CD14-positive monocyte (primary cell): ENCODE results near the gene DKK2. TPM values are rescaled to one million over a fixed set of nuclear protein-coding genes. Genes with fewer than 3 reads are reported as not detected.

Experiments
- DNase-seq, 3 donors: peaks; one replicate each; pipeline ENCODE4 v3.0.0-alpha.2; 2011 to 2022
- H2AFZ ChIP-seq: 2 replicates; pipeline ENCODE4 v1.6.0; 2012; ENCODE audit warnings: mild to moderate bottlenecking, low read depth, low read length, inconsistent platforms; ENCODE audit not compliant: insufficient read depth, poor library complexity, severe bottlenecking
- H3K27ac ChIP-seq, 2 donors: 1 replicate in 1 of 2; 2 replicates in 1 of 2; pipeline ENCODE4 v1.5.1; 2012 to 2013; ENCODE audit warnings: low read length in 2 of 2, control low read depth in 1 of 2, inconsistent platforms in 1 of 2, low read depth in 1 of 2, mild to moderate bottlenecking in 1 of 2
- H3K27me3 ChIP-seq, 2 donors: one replicate each; pipeline versions ENCODE4 v1.6.0 to v1.6.1; 2011 to 2013; ENCODE audit warnings: low read length in 2 of 2; ENCODE audit not compliant: control insufficient read depth in 2 of 2, insufficient read depth in 2 of 2
- H3K36me3 ChIP-seq, 2 donors: replicated peaks in 1 of 2; 1 replicate in 1 of 2; 2 replicates in 1 of 2; pipeline versions ENCODE4 v1.5.1 to v1.6.1; 2012 to 2013; ENCODE audit warnings: low read length in 2 of 2, control low read depth in 1 of 2, inconsistent platforms in 1 of 2, mild to moderate bottlenecking in 1 of 2; ENCODE audit not compliant: insufficient read depth in 2 of 2, control insufficient read depth in 1 of 2
- H3K4me1 ChIP-seq, 2 donors: 1 replicate in 1 of 2; 2 replicates in 1 of 2; pipeline versions ENCODE4 v1.5.1 to v1.6.1; 2012 to 2013; ENCODE audit warnings: low read length in 2 of 2, control low read depth in 1 of 2, inconsistent platforms in 1 of 2, mild to moderate bottlenecking in 1 of 2, moderate library complexity in 1 of 2; ENCODE audit not compliant: insufficient read depth in 2 of 2, control insufficient read depth in 1 of 2
- H3K4me2 ChIP-seq: replicated peaks from 2 replicates; pipeline ENCODE3; 2012; ENCODE audit warnings: low read length, moderate library complexity, mild to moderate bottlenecking; ENCODE audit not compliant: poor library complexity, severe bottlenecking; ENCODE audit errors: extremely low read depth
- H3K4me3 ChIP-seq, 3 experiments: fragments of 200-600 bp in 1 of 3; sonication (generic) in 1 of 3; replicated peaks in 1 of 3; 1 replicate in 2 of 3; 2 replicates in 1 of 3; pipeline ENCODE4 v1.5.1; 2011 to 2013; ENCODE audit warnings: low read length in 3 of 3, mild to moderate bottlenecking in 3 of 3, control low read depth in 2 of 3, low read depth in 2 of 3, inconsistent platforms in 1 of 3, moderate library complexity in 1 of 3
- H3K79me2 ChIP-seq: 2 replicates; pipeline ENCODE4 v1.6.0; 2012; ENCODE audit warnings: mild to moderate bottlenecking, control low read depth, inconsistent platforms, low read length, moderate library complexity; ENCODE audit not compliant: insufficient read depth
- H3K9ac ChIP-seq: 2 replicates; pipeline ENCODE4 v1.6.0; 2017; ENCODE audit warnings: low read length, mild to moderate bottlenecking; ENCODE audit not compliant: insufficient read depth, poor library complexity, severe bottlenecking
- H3K9me3 ChIP-seq, 2 donors: replicated peaks in 1 of 2; 1 replicate in 1 of 2; 2 replicates in 1 of 2; pipeline versions ENCODE4 v1.5.1 to v1.6.1; 2012 to 2013; ENCODE audit warnings: low read length in 2 of 2, control low read depth in 1 of 2; ENCODE audit not compliant: control insufficient read depth in 1 of 2, insufficient read depth in 1 of 2
- H4K20me1 ChIP-seq: 2 replicates; pipeline ENCODE4 v1.6.0; 2012; ENCODE audit warnings: mild to moderate bottlenecking, low read length, control low read depth, moderate library complexity; ENCODE audit not compliant: insufficient read depth
- H3K27ac Mint-ChIP-seq, 7 donors: one replicate each; pipeline ENCODE4 v1.8.0; 2020; ENCODE audit warnings: mild to moderate bottlenecking in 7 of 7, mixed read lengths in 7 of 7, moderate library complexity in 6 of 7, inconsistent platforms in 2 of 7
- H3K27me3 Mint-ChIP-seq, 3 donors: one replicate each; pipeline ENCODE4 v1.8.0; 2021 to 2022; ENCODE audit warnings: low read depth in 3 of 3, mild to moderate bottlenecking in 3 of 3, mixed read lengths in 3 of 3, moderate library complexity in 3 of 3, inconsistent platforms in 1 of 3
- H3K36me3 Mint-ChIP-seq, 2 donors: one replicate each; pipeline ENCODE4 v1.8.0; 2020; ENCODE audit warnings: mixed read lengths in 2 of 2, inconsistent platforms in 1 of 2, mild to moderate bottlenecking in 1 of 2
- H3K4me1 Mint-ChIP-seq: one replicate; pipeline ENCODE4 v1.8.0; 2020; ENCODE audit warnings: mild to moderate bottlenecking, mixed read lengths
- H3K4me3 Mint-ChIP-seq, 2 donors: one replicate each; pipeline ENCODE4 v1.8.0; 2020; ENCODE audit warnings: mild to moderate bottlenecking in 2 of 2, mixed read lengths in 2 of 2, moderate library complexity in 1 of 2
- H3K9me3 Mint-ChIP-seq, 7 donors: one replicate each; pipeline ENCODE4 v1.8.0; 2020 to 2022; ENCODE audit warnings: mixed read lengths in 7 of 7, mild to moderate bottlenecking in 6 of 7, moderate library complexity in 6 of 7, inconsistent platforms in 2 of 7
- CTCF ChIP-seq: fragments of 200-600 bp; IDR thresholded peaks from one replicate; pipeline ENCODE4 v1.8.0; 2022; ENCODE audit warnings: antibody characterized with exemption, mild to moderate bottlenecking
- WGBS: methylation state at CpG from one replicate; pipeline ENCODE4 v1.1.5; 2013; ENCODE audit warnings: missing lambda C conversion rate; ENCODE audit not compliant: insufficient coverage; 5-methylcytosine and 5-hydroxymethylcytosine counted together
- intact Hi-C, 2 donors: fragments of 100-400 bp; cut with micrococcal nuclease; formaldehyde crosslinking; loops; one replicate each; pipeline versions ENCODE4 v1.15.0 to v1.15.1; 2023
- polyA plus RNA-seq, 3 donors: library from polyadenylated mRNA; depleted of rRNA in 1 of 3; unstranded in 2 of 3; stranded (reverse) in 1 of 3; fragments of 300-500 nt in 2 of 3; fragments of >200 nt in 1 of 3; fragmentation: Illumina TruSeq in 2 of 3; gene quantifications; 1 replicate in 2 of 3; 2 replicates in 1 of 3; pipeline ENCODE4 v1.2.3, GENCODE V29; 2012 to 2021

The DKK2 gene
- polyA plus RNA-seq, 3 donors = not detected

DNA sequence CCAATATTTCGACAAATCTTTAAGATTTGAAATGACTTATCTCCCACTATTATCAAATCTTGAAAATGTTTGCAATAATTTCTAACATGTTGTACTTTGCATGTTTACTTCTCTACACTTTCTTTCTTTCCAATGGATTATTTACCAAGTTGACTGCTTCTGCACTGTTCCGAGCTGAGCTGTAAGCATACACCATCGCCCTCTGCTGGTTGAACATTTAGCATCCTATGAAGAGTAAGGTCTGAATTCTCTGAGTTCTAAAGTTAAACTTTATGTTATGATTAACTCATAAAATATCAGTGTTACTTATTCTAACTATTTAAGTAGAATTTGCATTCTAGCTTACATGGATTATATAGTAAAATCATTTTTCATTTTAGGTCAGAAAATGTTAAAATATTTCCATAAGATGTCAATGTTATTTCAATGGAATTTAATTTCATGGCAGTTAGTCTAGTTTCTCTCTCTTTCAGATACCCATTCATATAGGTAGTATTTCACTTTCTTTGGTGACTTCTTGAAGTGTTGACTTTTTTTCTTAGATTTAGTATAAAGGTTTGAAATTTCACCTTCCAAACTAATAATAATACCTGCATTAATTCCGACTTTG lies 137.4 kb downstream of the DKK2 start:
- Histone ChIP-seq H3K4me3 (no peak overlapping the region), H3K27ac (no peak overlapping the region), H3K4me1 (no peaks in the 10 kb centered on the region), H2AFZ (no peak overlapping the region), H3K9ac (no peak overlapping the region), H3K4me2 (no peak overlapping the region), H4K20me1 (no peaks in the 10 kb centered on the region), H3K36me3 (no peaks in the 10 kb centered on the region), H3K27me3 (no peaks in the 10 kb centered on the region), H3K9me3 (no peaks in the 10 kb centered on the region), H3K79me2 (no peaks in the 10 kb centered on the region)
- H3K36me3 Mint-ChIP-seq = no peaks in the 10 kb centered on the region
- no peaks in the 10 kb centered on the region for H3K27me3 Mint-ChIP-seq
- no peak overlapping the region for H3K27ac Mint-ChIP-seq
- H3K4me3 Mint-ChIP-seq = no peak overlapping the region
- H3K9me3 Mint-ChIP-seq = peaks cover 0 to 3% (median 0%) of the 10 kb centered on the region in 7 donors
- no peaks in the 10 kb centered on the region for H3K4me1 Mint-ChIP-seq
- no CpG with 5 or more reads among the region's 4 CpGs for WGBS
- DNase-seq = peak; percentile 1 to 23 (median 21)
- peak; percentile 68 for TF ChIP-seq CTCF
- intact Hi-C loops = no loop called here

DNA sequence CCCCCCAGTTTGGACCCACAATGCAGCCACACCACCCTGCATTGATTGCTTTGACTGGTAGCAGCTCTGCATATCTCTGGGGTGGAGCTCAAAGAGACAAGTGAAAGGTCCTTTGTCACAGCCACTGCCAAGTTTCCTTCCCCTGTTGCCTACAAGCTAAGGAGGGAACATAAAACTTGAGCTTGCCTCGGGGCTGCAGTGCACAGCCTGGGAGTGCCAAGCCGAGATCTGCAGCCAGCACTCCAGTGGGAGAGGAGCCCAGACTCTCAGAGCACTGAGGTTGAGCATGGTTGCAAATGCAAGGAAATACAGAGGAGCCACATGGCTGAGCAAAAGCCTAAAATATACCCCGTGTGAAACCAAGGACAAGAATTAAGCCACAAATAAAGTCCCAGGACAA lies 142.2 kb downstream of the DKK2 start:
- Histone ChIP-seq H3K4me3 (no peak overlapping the region), H2AFZ (no peak overlapping the region), H3K36me3 (no peaks in the 10 kb centered on the region), H3K27ac (no peak overlapping the region), H3K27me3 (no peaks in the 10 kb centered on the region), H3K79me2 (no peaks in the 10 kb centered on the region), H3K9me3 (peaks cover 0 to 7% of the 10 kb centered on the region in 2 donors), H3K9ac (no peak overlapping the region), H4K20me1 (no peaks in the 10 kb centered on the region), H3K4me1 (no peaks in the 10 kb centered on the region), H3K4me2 (no peak overlapping the region)
- no peak overlapping the region for H3K4me3 Mint-ChIP-seq
- H3K36me3 Mint-ChIP-seq = no peaks in the 10 kb centered on the region
- intact Hi-C loops = no loop called here
- no peaks in the 10 kb centered on the region for H3K27me3 Mint-ChIP-seq
- WGBS = 86% methylated on average over 3 of the region's 3 CpGs
- no peak for TF ChIP-seq CTCF
- peaks cover 0 to 6% (median 2%) of the 10 kb centered on the region in 7 donors for H3K9me3 Mint-ChIP-seq
- peak overlapping the region in 1 of 7 donors; percentile 10 for H3K27ac Mint-ChIP-seq
- no peak for DNase-seq
- no peaks in the 10 kb centered on the region for H3K4me1 Mint-ChIP-seq
